ENCODE results near the gene GFER.

The GFER gene

DNA sequence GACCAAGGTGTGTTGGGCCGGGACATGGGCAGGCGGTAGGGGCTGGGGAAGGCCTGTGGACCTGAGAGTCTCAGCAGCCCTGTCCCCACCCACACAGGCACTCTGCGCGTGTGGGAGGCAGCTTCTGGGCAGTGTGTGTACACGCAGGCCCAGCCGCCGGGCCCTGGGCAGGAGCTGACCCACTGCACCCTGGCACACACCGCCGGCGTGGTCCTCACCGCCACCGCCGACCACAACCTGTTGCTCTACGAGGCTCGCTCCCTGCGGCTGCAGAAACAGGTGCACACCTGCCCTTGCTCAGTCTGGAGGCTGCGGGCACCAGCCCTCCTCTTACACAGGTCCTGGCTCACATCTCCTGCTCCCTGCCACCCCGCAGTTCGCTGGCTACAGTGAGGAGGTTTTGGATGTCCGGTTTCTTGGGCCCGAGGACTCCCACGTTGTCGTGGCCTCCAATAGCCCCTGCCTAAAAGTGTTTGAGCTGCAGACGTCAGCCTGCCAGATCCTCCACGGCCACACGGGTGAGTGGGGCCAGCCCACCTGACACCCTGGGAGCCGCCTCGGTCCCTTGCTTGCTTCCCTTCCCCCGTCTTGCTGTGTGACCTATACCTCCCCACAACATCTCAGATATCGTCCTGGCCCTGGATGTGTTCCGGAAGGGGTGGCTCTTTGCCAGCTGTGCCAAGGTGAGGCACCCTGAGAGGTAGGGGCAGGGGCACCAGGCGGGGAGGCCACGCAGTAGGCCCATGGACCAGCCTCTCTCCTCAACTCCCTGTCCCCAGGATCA, 8.4 kb upstream of the GFER start:
- no peak for DNase-seq

- DNase-seq, result no peak
Observed at GRCh38 chr16:1976216-1976520, 7.8 kb upstream of the GFER start.

- DNase-seq, result no peak
Observed at GRCh38 chr16:1976951-1977874, 6.8 kb upstream of the GFER start.

GRCh38 chr16:1977875-1978268, 6.1 kb upstream of the GFER start:
- DNase-seq, result no peak

DNA sequence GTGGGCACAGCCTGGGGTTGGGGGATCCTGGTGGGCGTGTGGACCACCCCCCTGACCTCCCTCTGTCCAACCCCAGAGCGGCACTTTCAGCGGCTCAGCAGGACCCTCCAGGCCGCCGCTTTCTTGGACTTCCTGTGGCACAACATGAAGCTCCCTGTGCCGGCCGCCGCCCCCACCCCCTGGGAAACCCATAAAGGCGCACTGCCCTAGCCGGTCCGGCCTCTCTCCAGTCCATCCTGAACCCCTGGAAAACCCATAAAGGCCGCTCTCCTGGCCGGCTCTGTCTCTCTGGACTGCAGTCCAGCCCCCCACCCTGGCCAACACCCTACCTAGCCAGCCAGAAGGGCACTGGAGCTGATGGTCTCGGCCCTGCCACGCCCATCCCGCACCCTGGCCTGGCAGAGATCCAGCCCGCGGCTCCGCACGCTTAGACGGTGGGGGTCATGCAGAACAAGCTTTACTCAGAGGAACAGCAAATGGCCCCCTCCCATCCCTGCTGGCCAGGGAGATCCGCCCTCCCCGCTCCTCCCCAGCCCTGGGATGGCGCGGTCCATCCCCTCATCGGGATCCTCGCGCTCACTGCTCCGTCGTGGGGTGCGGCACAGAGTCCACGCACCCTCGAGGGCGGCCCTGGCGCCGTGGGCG, 5.4 kb upstream of the GFER start:
- DNase-seq, result no peak

DNA sequence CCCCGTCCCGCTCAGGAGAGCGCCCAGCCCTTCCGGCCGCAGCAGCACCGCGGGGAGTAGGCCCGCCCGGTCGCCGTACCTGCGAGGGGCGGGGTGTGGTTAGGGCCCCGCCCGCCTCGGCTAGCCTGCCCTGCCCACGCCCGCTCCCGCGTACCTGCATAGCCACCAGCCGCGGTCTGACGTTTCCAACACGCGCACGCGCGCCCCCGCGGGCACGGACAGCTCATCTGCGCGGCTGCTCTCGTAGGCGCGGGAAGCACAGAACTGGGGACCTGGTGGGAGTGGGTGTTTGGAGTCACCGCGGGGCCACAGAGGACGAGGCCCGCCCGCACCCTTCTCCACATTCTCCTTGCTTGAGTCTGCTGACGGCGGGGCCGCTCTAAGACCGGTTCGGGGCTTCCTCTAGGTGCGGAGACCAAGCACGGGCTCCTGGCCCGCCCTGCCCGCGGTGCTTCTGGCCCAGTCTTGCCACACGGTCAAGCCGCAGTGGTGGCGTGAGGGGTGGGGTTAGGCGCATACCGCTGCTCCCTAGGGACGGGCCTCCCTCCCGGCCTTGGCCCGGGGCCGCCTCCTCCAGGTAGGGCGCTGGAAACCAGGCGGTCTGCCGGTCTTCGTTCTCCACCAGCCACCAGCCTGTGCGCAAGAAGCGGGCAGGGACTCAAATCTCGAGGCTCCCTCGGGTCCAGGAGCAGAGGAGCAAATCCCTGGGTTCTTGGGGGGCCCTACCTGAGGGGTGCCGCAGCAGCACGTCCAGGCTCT, 4.5 kb upstream of the GFER start:
- peak; percentile 18 for DNase-seq

GRCh38 chr16:1980030-1980769, 3.8 kb upstream of the GFER start:
- DNase-seq, result peak; percentile 15

DNA sequence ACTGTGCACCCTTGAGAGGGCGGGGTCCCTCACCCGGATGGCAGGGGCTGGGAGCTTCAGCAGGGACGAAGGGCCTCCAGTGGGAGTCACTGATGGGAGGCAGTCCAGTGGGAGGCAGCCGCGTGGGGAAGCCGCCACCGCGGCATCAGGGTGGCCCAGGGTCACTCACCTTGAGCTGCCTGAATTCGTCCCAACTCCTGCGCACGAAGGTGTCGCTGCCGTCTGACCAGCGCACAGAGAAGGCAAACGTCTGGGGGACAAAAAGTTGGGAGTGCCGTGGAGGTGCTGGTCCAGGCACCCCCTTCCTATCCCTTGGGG, 3.3 kb upstream of the GFER start:
- DNase-seq, result no peak

- DNase-seq, result no peak
Observed at GRCh38 chr16:1981398-1981836, 2.6 kb upstream of the GFER start, which contains the start of gene NOXO1. NOXO1 (minus strand) TSS chr16:1981469; CDS start chr16:1981179, 290 bp downstream.

DNA sequence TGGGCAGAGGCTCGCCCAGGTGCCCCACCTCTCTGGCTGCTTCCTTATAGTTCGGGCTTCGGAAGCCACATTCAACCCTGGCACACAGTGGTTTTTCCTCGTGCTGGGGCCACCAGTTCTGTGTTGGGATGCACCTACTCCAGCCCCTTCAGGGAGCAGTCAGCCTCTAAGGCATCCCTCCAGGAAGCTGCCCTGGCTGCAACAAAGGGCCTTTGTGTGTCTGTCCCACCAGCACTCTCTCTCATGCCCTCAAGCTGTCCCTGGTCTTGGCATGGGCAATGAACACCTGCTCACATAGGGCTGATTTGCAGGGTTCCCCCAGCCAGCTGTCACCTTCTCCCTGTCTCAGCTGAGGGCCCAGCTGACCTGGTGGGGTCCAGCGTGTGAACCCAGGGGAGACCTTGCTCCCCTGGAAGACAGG, 2.0 kb upstream of the GFER start:
- DNase-seq, result no peak

- no peak for DNase-seq
Observed at GRCh38 chr16:1982991-1983543, 926 bp upstream of the GFER start.

DNA sequence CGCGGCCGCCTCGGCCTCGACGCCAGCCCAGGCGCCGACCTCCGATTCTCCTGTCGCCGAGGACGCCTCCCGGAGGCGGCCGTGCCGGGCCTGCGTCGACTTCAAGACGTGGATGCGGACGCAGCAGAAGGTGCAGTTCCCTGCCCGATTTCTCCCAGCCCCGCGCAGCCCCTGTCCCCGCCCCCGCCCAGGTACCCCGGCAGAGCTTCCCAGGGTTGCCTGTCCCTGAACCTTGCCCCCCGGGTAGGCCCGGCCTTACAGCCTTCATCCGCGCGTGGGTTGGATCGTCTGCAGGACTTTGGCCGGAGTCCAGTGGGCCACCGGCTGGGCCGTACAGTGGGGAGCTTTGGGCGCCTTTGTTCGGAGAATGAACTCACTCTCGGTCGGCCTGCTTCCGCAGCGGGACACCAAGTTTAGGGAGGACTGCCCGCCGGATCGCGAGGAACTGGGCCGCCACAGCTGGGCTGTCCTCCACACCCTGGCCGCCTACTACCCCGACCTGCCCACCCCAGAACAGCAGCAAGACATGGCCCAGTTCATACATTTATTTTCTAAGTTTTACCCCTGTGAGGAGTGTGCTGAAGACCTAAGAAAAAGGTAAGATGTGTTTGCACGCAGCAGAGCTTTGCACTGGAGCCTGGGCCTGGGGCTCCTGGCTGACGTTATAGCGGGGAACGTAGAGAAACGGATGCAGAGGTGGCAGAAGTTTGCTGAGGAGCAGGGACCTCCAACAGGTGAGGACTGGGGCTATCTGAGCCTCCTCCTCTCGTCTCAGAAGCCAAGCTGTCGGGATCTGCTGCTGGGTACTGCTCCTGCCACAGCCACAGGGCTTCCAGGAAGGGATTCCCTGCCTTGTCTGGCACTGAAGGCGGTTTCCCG, 593 bp downstream of the GFER start:
- no peak for DNase-seq

DNA sequence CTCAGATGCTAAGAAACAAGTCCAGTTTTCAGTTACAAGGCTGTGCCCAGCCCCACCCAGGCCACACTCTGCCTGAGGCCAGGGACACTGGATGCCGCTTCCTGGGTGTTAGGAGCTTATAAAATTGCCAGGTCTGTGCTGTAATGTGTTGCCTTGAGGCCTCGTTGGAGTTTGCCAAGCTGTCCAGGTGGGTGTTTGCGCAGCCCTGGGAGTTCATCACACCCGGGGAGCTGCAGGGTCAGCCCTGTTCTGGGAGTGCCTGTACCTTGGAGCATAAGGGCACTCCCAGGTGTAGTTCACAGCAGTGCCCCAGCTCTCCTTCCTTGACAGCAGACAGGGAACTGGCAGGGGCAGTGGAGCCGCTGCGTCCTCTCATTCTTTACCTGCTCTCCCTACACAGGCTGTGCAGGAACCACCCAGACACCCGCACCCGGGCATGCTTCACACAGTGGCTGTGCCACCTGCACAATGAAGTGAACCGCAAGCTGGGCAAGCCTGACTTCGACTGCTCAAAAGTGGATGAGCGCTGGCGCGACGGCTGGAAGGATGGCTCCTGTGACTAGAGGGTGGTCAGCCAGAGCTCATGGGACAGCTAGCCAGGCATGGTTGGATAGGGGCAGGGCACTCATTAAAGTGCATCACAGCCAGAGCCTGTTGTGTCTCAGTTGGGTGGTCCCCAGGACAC, 1.6 kb downstream of the GFER start:
- DNase-seq, result no peak

GRCh38 chr16:1987198-1987597, 3.2 kb downstream of the GFER start:
- no peak for DNase-seq

- no peak for DNase-seq
Observed at GRCh38 chr16:1989209-1990100, 5.5 kb downstream of the GFER start, which contains the start of gene SYNGR3. SYNGR3 (plus strand) TSS chr16:1989970; CDS start chr16:1990103, 133 bp downstream.

- DNase-seq, result no peak
Observed at GRCh38 chr16:1990101-1990350, 6.0 kb downstream of the GFER start.

- DNase-seq, result peak; percentile 46
Observed at GRCh38 chr16:1990351-1991134, 6.5 kb downstream of the GFER start.

- DNase-seq, result no peak
Observed at GRCh38 chr16:1991135-1991551, 7.2 kb downstream of the GFER start.

GRCh38 chr16:1991588-1991947, 7.6 kb downstream of the GFER start:
- DNase-seq, result no peak
